GM19468 (cell line): ENCODE measurements around the gene FTSJ3.
"Not testable (repeated sequence)": the region's sequence is repeated elsewhere in the genome, so short reads cannot be mapped to it uniquely, and the experiment has no call there.

ENCODE experiments used
- ATAC-seq: cut with Tn5 transposase; IDR thresholded peaks from one replicate; pipeline ENCODE4 v1.9.1; 2021; ENCODE audit warnings: mild to moderate bottlenecking, moderate library complexity, moderate number of reproducible peaks; ENCODE audit not compliant: unreplicated experiment; ENCODE audit errors: extremely low read depth

FTSJ3 gene

DNA sequence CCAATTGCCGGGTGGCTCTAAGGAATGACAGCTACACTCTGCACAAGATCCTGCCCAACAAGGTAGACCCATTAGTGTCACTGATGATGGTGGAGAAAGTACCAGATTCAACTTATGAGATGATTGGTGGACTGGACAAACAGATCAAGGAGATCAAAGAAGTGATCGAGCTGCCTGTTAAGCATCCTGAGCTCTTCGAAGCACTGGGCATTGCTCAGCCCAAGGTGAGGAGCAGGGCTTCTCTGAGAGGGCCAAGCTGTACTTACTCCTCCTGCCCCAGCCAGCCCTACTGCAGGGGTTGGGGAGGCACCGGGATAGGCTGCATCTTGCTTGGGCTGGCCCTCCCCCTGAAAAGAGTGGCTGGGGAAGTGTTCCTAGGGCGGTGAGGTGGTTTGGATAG lies 2.8 kb upstream of the FTSJ3 start:
- ATAC-seq, result no peak

DNA sequence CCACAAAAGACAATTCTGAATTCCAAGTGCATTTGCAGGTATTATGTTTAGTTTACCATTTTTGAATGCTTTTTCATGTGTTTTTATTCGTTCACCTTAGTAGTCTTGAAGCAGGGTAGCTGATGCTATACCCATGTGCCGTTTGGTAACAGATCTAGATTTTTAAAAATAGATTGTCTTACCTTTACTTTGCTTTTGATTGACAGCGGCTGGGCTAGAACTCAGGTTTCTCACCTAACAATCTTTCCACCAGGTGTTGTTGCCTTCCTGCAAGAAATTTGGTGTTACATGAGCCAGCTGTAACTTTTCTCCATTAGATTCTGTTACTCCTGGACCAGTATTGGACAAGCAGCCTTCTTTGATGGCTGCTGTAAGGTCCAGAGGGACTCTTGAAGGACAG lies 1.5 kb upstream of the FTSJ3 start:
- no peak for ATAC-seq

DNA sequence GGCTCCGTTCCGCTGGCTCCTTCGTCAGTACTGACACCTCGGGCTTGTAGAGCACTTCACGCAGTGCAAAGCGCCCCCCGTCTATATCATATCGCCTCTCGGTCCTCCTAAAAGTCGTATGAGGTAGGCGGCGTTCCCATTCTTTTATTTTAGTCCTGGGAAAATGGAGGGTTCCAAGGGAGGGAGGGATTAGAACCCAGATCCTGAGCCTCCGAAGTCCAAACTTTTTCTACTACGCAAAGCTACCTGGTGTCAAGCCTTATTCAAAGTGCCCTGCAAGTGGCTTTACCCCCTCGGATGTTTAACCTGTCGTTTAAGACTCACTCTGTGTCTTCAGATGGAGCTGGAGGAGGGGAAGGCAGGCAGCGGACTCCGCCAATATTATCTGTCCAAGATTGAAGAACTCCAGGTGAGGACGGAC lies 348 bp upstream of the FTSJ3 start:
- ATAC-seq, result no peak

DNA sequence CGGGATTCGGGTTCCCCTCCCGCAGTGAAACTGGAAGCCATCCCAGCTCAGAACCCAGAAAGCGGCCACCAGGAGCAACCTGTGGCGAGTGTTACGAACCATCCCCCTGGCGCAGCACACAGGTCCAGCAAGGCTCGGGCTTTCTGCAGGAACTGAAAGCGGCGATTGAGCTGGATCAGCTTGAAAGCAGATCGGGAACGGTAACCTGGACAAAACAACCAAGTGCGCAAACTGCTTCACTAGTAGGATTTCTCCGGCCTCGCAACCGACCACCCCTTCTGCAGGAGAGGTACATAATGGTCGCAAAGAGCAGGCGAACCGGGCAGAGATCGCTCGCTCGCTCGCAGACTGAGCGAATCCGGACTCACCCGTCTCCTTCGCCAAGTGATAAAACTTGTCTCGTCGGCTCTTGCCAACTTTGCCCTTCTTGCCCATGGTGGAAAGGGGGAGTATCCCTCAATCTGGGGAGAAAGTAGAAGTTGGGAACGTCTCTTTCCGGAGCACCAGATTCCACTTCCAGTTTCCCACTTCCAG lies 928 bp downstream of the FTSJ3 start:
- ATAC-seq, result no peak

DNA sequence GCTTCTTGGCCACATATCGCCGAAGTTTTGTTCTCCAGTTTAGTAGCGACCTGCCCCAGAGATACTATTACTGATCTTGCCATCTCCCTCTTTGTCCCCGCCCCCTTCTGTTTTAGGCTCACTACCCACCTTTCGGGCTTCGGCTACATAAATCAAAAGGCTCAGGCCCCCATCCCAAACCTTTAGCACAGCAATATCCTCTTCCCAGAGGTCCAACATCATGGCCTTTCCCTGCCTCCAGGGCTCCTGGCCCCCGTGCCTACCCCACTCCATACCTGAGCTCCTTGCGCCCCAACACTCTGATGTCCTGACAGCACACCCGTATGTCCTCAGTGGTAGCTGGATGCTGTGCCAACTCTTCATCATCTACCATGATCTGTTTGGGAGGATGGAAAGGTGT lies 3.1 kb downstream of the FTSJ3 start:
- ATAC-seq, result no peak

DNA sequence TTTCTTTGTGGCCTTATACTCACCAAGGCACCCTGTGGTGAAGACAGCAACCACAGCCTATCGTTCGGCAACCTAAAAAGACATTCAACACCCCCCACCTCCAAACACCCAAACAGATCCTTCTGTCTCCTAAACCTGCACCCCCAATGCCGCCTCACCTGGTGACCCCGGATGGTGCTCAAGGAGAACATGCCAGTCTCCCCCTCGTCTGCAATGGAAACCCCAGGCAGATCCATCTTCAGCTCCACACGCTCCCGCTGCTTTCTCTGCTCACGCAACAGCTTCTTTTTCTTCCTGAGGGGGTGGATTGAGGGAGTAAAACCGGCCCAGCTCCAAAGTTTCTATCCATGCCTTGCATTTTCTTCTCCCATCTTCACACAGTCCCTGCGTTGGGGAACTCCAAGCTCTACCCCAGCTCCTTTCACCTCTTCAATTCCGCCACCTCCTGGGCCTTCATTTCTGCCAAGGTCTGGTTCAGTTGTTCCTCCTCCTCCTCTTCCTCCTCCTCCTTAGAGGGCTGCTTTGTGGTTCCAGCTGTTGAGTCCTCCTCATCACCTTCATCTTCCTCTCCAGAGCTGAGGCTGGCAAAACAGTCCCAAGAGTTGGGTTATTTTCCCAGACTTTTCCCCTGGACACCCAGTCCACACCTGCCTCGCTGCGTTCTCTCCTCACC lies 3.7 kb downstream of the FTSJ3 start:
- ATAC-seq, result no peak

DNA sequence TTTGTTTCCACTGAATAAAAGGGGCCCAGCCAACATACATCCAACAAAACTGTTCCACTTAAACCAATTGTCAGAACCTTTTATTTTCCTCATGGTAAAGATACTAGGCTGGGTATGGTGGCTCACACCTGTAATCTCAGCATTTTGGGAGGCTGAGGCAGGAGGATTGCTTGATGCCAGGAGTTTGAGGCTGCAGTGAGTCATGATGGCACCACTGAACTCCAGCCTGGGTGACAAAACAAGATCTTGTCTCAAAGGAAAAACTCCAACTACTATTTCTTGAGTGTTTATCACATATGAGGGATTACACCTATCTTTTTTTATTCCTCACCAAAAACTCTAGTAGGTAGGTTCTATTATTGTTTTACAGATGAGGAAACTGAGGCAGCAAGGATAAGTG lies 4.9 kb downstream of the FTSJ3 start:
- no peak for ATAC-seq

DNA sequence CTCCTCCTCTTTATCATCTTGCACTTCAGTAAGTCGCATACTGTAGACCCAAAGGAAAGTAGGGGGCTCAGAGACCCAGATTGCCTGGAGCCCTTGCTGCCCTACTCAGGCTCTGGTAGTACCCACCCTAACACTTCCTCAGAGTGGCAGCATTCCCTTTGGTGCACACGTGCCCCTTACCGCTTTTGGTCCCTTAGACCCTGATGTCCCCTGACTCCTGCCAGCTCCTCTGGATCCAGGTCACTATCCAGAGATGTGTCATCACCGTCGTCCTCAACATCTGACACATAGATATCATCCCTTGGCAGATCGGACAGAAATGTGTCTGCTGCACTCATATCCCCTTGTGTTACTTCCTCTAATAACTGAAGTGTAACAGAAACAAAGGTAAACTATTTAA lies 5.7 kb downstream of the FTSJ3 start:
- no peak for ATAC-seq

DNA sequence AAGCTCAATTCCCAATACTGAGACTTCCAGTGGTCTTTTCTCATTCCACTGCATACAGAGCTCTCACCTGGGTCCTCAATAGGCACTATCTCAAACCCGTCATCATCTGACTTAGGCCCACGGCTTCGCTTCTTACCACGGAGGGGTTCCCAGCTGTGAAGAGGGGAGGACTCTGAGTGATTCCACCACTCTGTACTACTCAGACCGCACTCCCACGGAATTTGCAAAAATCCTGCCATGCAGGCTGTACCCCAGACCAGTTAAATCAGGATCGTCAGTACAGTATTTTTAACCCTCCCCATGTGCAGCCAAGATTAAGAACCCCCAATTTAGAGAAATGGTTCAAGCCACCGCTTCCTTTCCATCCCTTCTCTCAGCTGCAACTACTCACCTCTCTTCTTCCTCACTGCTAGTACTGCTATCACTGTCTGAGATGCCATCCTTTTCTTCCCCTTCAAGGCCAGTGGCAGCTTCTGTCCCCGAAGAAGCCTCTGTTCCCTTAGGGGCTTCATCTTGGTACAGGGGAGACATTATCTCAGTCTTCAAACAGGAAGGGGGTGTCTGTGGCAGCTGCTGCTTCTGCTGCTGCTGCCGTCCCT lies 6.4 kb downstream of the FTSJ3 start:
- no peak for ATAC-seq

DNA sequence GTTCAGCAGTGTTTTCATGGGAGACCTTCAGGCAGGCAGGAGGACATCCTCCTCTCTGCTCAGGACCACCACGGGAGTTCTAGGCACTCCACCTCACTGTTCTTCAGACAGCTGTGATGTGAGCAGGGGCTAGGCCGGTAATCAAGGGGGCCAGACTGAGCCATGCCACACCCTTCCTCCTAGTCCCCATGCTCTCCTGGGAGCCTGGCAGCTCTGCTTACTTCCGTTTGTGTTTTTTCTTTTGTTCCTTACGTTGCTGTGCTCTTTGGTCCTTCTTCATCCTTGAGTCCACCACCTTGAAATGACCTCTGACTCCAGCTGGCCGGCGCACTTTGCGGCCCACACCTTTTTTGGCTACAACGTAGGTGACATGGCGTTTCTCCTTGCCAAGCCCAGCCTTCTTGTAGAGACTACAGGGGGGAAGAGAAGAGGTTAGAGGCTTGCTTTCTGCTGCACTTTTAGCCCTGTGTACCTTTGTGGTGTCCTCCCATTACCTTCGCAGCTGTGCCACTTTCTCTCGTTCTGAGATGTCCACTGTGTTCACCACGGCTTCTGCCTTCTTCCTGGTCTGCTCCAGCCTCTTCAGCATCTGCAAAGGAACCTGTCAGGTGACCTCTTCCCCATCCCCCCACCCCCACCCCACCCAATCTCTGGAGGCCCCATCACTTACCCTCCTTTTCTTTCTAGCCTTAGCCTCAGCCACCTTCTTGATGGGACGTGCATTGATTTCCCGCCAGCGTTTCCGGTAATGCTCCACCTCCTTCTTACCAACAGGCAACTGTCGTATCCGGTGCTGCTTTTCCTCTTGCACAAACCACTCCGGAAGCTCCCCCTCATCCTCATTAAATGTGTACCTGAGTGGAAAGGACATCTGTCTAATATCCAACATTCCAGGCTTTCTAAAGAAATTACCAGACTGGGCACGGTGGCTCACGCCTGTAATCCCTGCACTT lies 7.6 kb downstream of the FTSJ3 start:
- no peak for ATAC-seq

DNA sequence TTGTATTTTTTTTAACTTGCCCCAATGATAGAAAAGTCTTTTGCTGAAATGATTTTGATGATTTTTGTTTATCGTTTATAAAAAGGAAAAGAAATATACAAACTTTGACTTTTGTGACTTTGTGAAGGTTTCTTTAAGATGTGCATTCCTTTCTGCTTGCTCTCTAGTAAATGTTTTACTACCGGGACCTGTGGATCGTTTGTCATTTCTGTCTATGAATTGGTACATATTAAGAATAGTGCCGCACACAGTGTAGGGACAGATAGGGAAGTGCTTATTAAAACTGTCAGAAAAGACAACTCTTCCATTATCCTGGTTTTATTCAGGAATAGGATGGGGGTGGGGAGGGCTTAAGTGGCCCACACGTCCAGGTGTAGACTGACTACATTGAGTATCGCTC lies 8.3 kb downstream of the FTSJ3 start:
- no peak for ATAC-seq

DNA sequence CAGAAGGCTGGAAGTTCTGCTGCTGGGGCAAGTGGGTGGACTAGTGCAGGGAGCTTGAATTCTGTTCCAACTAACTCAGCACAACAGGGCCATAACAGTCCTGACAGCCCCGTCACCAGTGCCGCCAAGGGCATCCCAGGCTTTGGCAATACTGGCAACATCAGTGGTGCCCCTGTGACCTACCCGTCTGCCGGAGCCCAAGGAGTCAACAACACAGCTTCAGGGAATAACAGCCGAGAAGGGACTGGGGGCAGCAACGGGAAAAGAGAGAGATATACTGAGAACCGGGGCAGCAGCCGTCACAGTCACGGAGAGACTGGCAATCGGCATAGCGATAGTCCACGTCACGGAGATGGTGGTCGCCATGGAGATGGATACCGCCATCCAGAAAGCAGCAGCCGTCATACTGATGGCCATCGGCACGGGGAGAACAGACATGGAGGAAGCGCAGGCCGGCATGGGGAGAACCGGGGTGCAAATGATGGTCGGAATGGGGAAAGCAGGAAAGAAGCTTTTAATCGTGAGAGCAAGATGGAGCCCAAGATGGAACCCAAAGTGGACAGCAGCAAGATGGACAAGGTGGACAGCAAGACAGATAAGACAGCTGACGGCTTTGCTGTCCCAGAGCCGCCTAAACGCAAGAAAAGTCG lies 9.6 kb downstream of the FTSJ3 start:
- ATAC-seq, result no peak

DNA sequence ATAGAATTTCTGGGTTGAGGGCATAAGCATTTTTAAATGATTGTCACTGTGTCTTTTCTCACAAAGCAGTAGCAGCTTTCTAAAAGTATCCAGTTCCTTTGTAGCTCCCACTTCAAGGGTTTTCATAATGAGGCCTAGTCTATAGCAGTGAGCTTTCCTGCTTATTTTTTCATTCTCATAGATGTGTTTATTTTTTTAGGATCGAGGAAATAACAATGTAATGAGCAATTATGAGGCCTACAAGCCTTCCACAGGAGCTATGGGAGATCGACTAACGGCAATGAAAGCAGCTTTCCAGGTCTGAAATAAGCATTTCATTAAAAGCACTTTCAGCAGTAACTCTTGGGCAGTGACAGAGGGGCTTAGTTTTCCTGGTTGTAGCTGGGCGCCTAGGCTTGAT lies 10.8 kb downstream of the FTSJ3 start:
- ATAC-seq, result no peak

DNA sequence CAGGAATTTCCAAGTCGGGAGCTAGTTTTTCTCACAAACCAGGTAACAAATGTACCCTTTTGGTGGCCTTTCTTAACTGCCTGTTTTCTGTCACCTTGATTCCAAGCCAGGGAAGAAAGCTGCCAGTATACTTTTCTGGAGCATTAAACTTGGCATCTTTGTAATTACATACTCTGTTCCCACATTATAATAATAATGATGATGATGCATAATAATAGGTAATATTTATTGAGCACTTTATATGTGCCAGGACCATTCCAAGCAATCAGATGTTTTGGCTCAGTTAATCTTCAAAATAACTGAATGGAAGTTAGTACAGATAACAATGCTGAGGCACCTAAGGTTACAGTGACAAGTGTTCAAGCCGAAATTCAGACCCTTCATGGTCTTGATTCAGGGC lies 11.3 kb downstream of the FTSJ3 start:
- ATAC-seq, result no peak

DNA sequence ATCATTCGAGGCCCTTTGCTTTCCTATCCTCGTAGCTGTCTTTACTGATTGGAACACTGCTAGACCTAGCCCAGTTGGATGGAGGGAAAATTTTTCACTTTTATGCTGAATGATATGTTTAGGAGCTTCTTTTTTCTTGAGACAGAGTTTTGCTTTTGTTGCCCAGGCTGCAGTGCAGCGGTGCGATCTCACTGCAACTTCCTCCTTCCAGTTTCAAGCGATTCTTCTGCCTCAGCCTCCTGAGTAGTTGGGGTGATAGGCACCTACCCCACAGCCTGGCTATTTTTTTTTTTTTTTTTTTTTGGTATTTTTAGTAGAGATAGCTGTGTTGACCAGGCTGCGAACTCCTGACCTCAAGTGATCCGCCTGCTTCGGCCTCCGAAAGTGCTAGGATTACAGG lies 17.5 kb downstream of the FTSJ3 start:
- no peak for ATAC-seq

DNA sequence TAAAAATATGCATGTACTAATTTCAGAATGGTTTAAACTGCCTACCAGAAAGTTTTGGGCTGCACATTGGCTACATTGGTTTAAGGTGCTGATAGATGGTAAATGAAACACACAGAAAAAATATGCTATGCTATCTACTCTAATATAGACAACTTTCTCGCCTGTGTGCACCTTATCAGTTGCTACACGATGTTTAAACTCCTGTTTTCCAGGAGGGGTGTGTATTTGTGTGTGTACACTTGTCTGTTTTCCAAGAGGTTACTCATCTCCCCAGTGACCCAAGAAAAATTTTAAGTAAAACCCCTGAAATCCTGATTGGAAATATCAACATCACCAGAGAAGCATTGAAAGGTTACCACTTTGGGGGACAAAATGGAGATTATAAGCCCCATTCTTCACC lies 21.9 kb downstream of the FTSJ3 start:
- no peak for ATAC-seq

DNA sequence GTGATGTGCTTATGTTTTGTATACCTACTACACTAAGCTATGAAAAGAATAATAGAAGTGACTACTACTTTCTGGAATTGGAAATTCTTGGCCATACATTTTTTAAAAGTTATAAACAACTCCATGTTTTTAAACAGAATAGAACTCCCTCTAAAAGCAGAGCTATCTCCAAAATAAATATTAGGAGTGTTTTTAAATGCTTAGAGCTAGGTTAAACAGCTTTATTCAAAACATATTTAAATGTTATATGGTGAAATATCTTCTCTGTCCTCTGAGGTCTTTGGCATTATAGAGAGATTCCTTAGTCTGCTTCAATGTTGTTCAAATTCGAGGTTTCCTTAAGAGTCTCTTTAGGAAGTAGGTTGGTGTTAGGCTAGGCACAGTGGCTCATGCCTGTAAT lies 23.1 kb downstream of the FTSJ3 start:
- ATAC-seq, result no peak

DNA sequence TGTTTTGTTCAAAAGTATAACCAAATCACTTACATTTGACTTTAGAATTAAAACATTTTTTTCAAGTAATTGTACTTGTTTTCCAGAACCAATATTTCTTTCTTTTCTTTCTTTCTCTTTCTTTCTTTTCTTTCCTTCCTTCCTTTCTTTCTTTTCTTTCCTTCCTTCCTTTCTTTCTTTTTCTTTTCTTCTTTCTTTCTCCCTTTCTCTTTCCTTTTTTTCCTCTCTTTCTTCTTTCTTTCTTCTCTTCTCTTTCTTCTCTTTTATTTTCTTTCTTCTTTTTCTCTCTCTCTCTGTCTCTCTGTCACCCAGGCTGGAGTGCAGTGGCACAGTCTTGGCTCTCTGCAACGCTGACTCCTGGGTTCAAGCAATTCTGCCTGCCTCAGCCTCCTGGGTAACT lies 26.7 kb downstream of the FTSJ3 start:
- no peak for ATAC-seq

DNA sequence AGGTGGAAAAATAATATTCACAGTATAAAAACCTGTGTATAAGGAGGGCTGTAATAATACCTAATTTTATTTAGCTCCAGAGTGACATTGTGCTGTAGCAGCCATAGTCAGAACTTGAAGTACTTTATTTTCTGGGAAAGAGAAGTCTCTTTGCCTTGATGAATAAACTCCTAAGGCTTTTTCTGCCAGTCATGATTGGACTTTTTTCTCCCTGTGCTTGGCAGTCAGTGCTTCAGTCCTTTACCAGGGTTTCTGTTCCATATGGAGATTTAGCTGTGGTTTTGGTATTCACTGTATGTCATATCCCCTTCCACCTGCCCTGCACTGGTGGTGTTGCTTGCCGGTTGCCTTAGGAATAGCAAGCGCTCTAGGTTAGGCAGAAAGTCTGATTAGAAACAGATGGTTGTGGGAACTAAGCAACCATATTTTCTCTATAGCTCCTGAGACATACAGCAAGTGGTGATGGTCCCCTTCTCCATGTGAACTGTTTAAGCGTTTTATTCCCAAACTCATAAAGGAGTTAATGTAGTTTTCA lies 28.8 kb downstream of the FTSJ3 start:
- no peak for ATAC-seq

DNA sequence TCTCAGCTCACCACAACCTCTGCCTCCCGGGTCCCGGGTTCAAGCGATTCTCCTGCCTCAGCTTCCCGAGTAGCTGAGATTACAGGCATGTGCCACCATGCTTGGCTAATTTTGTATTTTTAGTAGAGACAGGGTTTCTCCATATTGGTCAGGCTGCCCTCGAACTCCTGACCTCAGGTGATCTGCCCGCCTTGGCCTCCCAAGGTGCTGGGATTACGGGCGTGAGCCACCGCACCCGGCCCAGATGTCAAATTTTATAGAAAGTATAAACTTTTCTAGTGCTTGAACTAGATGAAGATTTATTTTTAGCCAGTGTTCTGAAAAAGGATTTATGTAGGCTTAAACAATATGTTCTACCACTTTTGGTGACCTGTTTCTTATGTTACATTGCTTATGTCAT lies 31.1 kb downstream of the FTSJ3 start:
- ATAC-seq, result not testable (repeated sequence)
